Measurements from ENCODE around the gene COPE.

DNA sequence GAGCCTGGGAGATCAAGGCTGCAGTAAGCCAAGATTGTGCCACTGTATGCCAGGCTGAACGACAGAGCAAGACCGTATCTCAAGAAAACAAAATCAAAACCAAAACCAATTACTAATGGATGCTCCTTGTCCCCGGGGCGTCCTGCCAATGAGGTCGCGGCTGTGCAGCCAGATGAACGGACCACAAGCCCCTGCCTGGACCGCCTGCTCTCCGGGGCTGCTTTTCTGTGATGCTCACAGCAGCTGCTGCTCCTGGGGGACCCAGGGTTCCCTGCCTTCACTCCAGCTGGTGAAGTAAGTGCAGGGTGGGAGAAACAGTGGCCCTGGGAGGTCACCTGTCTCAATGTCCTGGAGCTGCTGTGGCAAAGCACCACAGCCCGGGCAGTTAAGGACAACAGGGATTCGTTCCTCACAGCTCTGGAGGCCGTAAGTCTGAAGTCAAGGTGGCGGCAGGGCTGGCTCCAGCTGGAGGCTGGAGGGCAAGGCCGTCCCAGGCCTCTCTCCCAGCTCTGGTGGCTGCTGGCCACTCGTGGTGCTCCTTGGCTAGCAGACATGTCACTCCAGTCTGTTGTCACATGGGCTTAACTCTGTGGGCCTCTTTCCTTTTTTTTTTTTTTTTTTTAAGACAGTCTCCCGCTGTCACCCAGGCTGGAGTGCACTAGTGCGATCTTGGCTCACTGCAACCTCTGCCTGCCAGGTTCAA is 10.1 kb downstream of the COPE start:
- TF ChIP-seq EZH2 (IDR thresholded peaks at IDR 0.05; ENCODE audit: low read length, unreplicated experiment), result no peak
- TF ChIP-seq, protein P1, sequence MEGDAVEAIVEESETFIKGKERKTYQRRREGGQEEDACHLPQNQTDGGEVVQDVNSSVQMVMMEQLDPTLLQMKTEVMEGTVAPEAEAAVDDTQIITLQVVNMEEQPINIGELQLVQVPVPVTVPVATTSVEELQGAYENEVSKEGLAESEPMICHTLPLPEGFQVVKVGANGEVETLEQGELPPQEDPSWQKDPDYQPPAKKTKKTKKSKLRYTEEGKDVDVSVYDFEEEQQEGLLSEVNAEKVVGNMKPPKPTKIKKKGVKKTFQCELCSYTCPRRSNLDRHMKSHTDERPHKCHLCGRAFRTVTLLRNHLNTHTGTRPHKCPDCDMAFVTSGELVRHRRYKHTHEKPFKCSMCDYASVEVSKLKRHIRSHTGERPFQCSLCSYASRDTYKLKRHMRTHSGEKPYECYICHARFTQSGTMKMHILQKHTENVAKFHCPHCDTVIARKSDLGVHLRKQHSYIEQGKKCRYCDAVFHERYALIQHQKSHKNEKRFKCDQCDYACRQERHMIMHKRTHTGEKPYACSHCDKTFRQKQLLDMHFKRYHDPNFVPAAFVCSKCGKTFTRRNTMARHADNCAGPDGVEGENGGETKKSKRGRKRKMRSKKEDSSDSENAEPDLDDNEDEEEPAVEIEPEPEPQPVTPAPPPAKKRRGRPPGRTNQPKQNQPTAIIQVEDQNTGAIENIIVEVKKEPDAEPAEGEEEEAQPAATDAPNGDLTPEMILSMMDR (conservative IDR thresholded peaks at IDR 0.05; ENCODE audit: low read depth, low read length), result no peak

All from PC-3 (cell line).